ENCODE data around the gene FGF16.
"Not testable (repeated sequence)": the region's sequence is repeated elsewhere in the genome, so short reads cannot be mapped to it uniquely, and the experiment has no call there.

DNA sequence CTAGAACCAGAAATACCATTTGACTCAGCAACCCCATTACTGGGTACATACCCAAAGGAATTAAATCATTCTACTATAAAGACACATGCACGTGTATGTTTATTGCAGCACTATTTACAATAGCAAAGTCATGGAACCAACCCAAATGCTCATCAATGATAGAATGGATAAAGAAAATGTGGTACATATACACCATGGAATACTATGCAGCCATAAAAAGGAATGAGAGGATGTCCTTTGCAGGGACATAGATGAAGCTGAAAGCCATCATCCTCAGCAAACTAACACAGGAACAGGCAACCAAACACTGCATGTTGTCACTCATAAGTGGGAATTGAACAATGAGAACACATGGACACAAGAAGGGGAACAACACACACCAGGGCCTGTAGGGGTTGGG lies 53.0 kb downstream of the FGF16 start:
- TF ChIP-seq, protein P1, sequence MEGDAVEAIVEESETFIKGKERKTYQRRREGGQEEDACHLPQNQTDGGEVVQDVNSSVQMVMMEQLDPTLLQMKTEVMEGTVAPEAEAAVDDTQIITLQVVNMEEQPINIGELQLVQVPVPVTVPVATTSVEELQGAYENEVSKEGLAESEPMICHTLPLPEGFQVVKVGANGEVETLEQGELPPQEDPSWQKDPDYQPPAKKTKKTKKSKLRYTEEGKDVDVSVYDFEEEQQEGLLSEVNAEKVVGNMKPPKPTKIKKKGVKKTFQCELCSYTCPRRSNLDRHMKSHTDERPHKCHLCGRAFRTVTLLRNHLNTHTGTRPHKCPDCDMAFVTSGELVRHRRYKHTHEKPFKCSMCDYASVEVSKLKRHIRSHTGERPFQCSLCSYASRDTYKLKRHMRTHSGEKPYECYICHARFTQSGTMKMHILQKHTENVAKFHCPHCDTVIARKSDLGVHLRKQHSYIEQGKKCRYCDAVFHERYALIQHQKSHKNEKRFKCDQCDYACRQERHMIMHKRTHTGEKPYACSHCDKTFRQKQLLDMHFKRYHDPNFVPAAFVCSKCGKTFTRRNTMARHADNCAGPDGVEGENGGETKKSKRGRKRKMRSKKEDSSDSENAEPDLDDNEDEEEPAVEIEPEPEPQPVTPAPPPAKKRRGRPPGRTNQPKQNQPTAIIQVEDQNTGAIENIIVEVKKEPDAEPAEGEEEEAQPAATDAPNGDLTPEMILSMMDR (IDR thresholded peaks at IDR 0.05; ENCODE audit: poor library complexity), result not testable (repeated sequence)
- TF ChIP-seq EZH2phosphoT487 (IDR thresholded peaks at IDR 0.05; ENCODE audit: low read depth, severe bottlenecking, unreplicated experiment), result not testable (repeated sequence)

Measured in hepatocyte (in vitro differentiated cells).